Femur (tissue), 1 donor: ENCODE measurements around the gene NAPG.
A peak's percentile ranks its signal among the peaks of the same experiment; 100 is the strongest.
"Not testable (repeated sequence)": the region's sequence is repeated elsewhere in the genome, so short reads cannot be mapped to it uniquely, and the experiment has no call there.

Experiments
- DNase-seq: peaks from one replicate; pipeline ENCODE4 v3.0.0-alpha.2; 2017

Gene NAPG

GRCh38 chr18:10552226-10552625 lies 26.4 kb downstream of the NAPG start:
- no peak for DNase-seq

GRCh38 chr18:10556251-10556650 lies 30.4 kb downstream of the NAPG start:
- not testable (repeated sequence) for DNase-seq

- no peak for DNase-seq
Measured at GRCh38 chr18:10557085-10557677, 31.4 kb downstream of the NAPG start.

- no peak for DNase-seq
Measured at GRCh38 chr18:10558243-10558966, 32.6 kb downstream of the NAPG start.

GRCh38 chr18:10558967-10559298 lies 33.1 kb downstream of the NAPG start:
- DNase-seq = no peak

- peak; percentile 43 for DNase-seq
Measured at GRCh38 chr18:10559553-10560451, 34.0 kb downstream of the NAPG start.

- peak; percentile 86 for DNase-seq
Measured at GRCh38 chr18:10560452-10561045, 34.7 kb downstream of the NAPG start.

- no peak for DNase-seq
Measured at GRCh38 chr18:10562773-10563160, 36.9 kb downstream of the NAPG start.

- peak; percentile 55 for DNase-seq
Measured at GRCh38 chr18:10563886-10564285, 38.1 kb downstream of the NAPG start.

- DNase-seq = no peak
Measured at GRCh38 chr18:10564975-10565773, 39.3 kb downstream of the NAPG start.

- DNase-seq = no peak
Measured at GRCh38 chr18:10565835-10566234, 40.0 kb downstream of the NAPG start.

- DNase-seq = no peak
Measured at GRCh38 chr18:10566390-10566789, 40.6 kb downstream of the NAPG start.

- not testable (repeated sequence) for DNase-seq
Measured at GRCh38 chr18:10569941-10570340, 44.1 kb downstream of the NAPG start.

- no peak for DNase-seq
Measured at GRCh38 chr18:10570622-10571021, 44.8 kb downstream of the NAPG start.

GRCh38 chr18:10571537-10571936 lies 45.7 kb downstream of the NAPG start:
- DNase-seq = no peak

- DNase-seq = not testable (repeated sequence)
Measured at GRCh38 chr18:10573261-10573660, 47.4 kb downstream of the NAPG start.

GRCh38 chr18:10574412-10574811 lies 48.6 kb downstream of the NAPG start:
- not testable (repeated sequence) for DNase-seq

GRCh38 chr18:10577842-10578572 lies 52.2 kb downstream of the NAPG start:
- DNase-seq = not testable (repeated sequence)

- not testable (repeated sequence) for DNase-seq
Measured at GRCh38 chr18:10578573-10578899, 52.7 kb downstream of the NAPG start.

- no peak for DNase-seq
Measured at GRCh38 chr18:10579079-10579867, 53.4 kb downstream of the NAPG start.

GRCh38 chr18:10580215-10580614 lies 54.4 kb downstream of the NAPG start:
- DNase-seq = no peak
